Fibroblast of lung (primary cell): ENCODE data around the gene SERPINB2. TPM values are rescaled to one million over a fixed set of nuclear protein-coding genes. Genes with fewer than 3 reads are reported as not detected.

Experiments
- DNase-seq, 2 donors: peaks; one replicate each; pipeline versions ENCODE4 v3.0.0 to v3.0.0-alpha.2; 2010; ENCODE audit warnings: low read depth in 2 of 2
- H2AFZ ChIP-seq: 2 replicates; pipeline ENCODE4 v1.5.1; 2012; ENCODE audit warnings: low read length, control low read depth, inconsistent platforms
- H3K27ac ChIP-seq: 2 replicates; pipeline ENCODE4 v1.5.1; 2011; ENCODE audit warnings: low read length, control low read depth; ENCODE audit not compliant: insufficient read depth
- H3K27me3 ChIP-seq: 2 replicates; pipeline ENCODE4 v1.5.1; 2011; ENCODE audit warnings: mild to moderate bottlenecking, low read length; ENCODE audit not compliant: control insufficient read depth, insufficient read depth
- H3K36me3 ChIP-seq: 2 replicates; pipeline ENCODE4 v1.5.1; 2011; ENCODE audit warnings: low read length; ENCODE audit not compliant: control insufficient read depth, insufficient read depth
- H3K4me1 ChIP-seq: 2 replicates; pipeline ENCODE4 v1.5.1; 2011; ENCODE audit warnings: low read length; ENCODE audit not compliant: control insufficient read depth, insufficient read depth; ENCODE audit errors: extremely low read depth
- H3K4me2 ChIP-seq: 2 replicates; pipeline ENCODE4 v1.5.1; 2011; ENCODE audit warnings: low read length, control low read depth; ENCODE audit not compliant: insufficient read depth; ENCODE audit errors: extremely low read depth
- H3K4me3 ChIP-seq, 4 experiments: fragments of 200-600 bp in 1 of 4; sonication (generic) in 1 of 4; replicated peaks in 1 of 4; 2 replicates each; pipeline ENCODE4 v1.5.1; 2011 to 2016; ENCODE audit warnings: low read length in 4 of 4, low read depth in 3 of 4, mild to moderate bottlenecking in 3 of 4, control low read depth in 2 of 4, inconsistent platforms in 1 of 4, mixed read lengths in 1 of 4; ENCODE audit not compliant: insufficient read depth in 1 of 4; ENCODE audit errors: control extremely low read depth in 1 of 4
- H3K79me2 ChIP-seq: 2 replicates; pipeline ENCODE4 v1.5.1; 2012; ENCODE audit warnings: mild to moderate bottlenecking, low read length, inconsistent platforms; ENCODE audit not compliant: control insufficient read depth, insufficient read depth
- H3K9ac ChIP-seq: 2 replicates; pipeline ENCODE4 v1.5.1; 2011; ENCODE audit warnings: mild to moderate bottlenecking, low read length, control low read depth; ENCODE audit not compliant: insufficient read depth
- H3K9me3 ChIP-seq: 2 replicates; pipeline ENCODE4 v1.5.1; 2012; ENCODE audit warnings: low read depth, low read length; ENCODE audit not compliant: control insufficient read depth, insufficient read depth
- H4K20me1 ChIP-seq: 2 replicates; pipeline ENCODE4 v1.5.1; 2011; ENCODE audit warnings: low read length; ENCODE audit not compliant: control insufficient read depth, insufficient read depth; ENCODE audit errors: extremely low read depth
- CTCF ChIP-seq, 2 donors: IDR thresholded peaks in 1 of 2; conservative IDR thresholded peaks in 1 of 2; 1 replicate in 1 of 2; 2 replicates in 1 of 2; pipeline ENCODE4 v1.5.1; 2011 to 2012; ENCODE audit warnings: low read length in 2 of 2, control low read depth in 1 of 2, inconsistent platforms in 1 of 2, low read depth in 1 of 2, mild to moderate bottlenecking in 1 of 2
- EZH2 ChIP-seq: IDR thresholded peaks from 2 replicates; pipeline ENCODE4 v1.5.1; 2012; ENCODE audit warnings: low read length, control low read depth, mild to moderate bottlenecking; ENCODE audit errors: missing control alignments
- polyA plus RNA-seq, 2 donors: library from polyadenylated mRNA; depleted of rRNA in 1 of 2; stranded (reverse) in 1 of 2; unstranded in 1 of 2; fragments of >200 nt; gene quantifications; 2 replicates each; pipeline ENCODE4 v1.2.1, GENCODE V29; 2011 to 2012; ENCODE audit warnings: missing spikeins in 1 of 2
- total RNA-seq: library from RNA; depleted of rRNA; stranded (reverse); fragments of >200 nt; gene quantifications from 2 replicates; pipeline ENCODE4 v1.2.1, GENCODE V29; 2014

SERPINB2 gene
- total and polyA plus RNA-seq, 2 donors (not counting 1 experiment from before 2014, with no cell fraction given), result 12.1 to 25.0 TPM

GRCh38 chr18:63858456-63858855, 29.0 kb upstream of the SERPINB2 start:
- H3K27ac ChIP-seq, result no peak overlapping the region
- H4K20me1 ChIP-seq, result no peaks in the 10 kb centered on the region
- no peaks in the 10 kb centered on the region for H3K36me3 ChIP-seq
- no peaks in the 10 kb centered on the region for H3K27me3 ChIP-seq
- H2AFZ ChIP-seq, result no peak overlapping the region
- H3K9ac ChIP-seq, result no peak overlapping the region
- no peaks in the 10 kb centered on the region for H3K4me1 ChIP-seq
- H3K79me2 ChIP-seq, result no peaks in the 10 kb centered on the region
- H3K4me2 ChIP-seq, result no peak overlapping the region
- no peak for DNase-seq
- TF ChIP-seq EZH2, result no peak
- TF ChIP-seq CTCF (conservative IDR thresholded peaks at IDR 0.05 in 1 of 2, IDR thresholded peaks at IDR 0.05 in 1 of 2; ENCODE audit: low read depth in 1 of 2, low read length in 2 of 2), result no peak
- no peak overlapping the region for H3K4me3 ChIP-seq
- H3K9me3 ChIP-seq, result no peaks in the 10 kb centered on the region

GRCh38 chr18:63859781-63860475, 27.6 kb upstream of the SERPINB2 start:
- Histone ChIP-seq H3K4me1 (no peaks in the 10 kb centered on the region), H4K20me1 (no peaks in the 10 kb centered on the region), H2AFZ (no peak overlapping the region)

GRCh38 chr18:63860531-63860930, 27.0 kb upstream of the SERPINB2 start:
- Histone ChIP-seq H3K79me2 (no peaks in the 10 kb centered on the region), H2AFZ (no peak overlapping the region), H3K27ac (no peak overlapping the region), H3K9me3 (no peaks in the 10 kb centered on the region), H3K4me3 (no peak overlapping the region), H3K36me3 (no peaks in the 10 kb centered on the region), H4K20me1 (no peaks in the 10 kb centered on the region), H3K27me3 (no peaks in the 10 kb centered on the region), H3K4me2 (no peak overlapping the region), H3K4me1 (no peaks in the 10 kb centered on the region), H3K9ac (no peak overlapping the region)
- DNase-seq, result no peak
- no peak for TF ChIP-seq EZH2
- no peak for TF ChIP-seq CTCF (conservative IDR thresholded peaks at IDR 0.05 in 1 of 2, IDR thresholded peaks at IDR 0.05 in 1 of 2; ENCODE audit: low read depth in 1 of 2, low read length in 2 of 2)

More at GRCh38 chr18:63859781-63860475, 27.6 kb upstream of the SERPINB2 start:
- Histone ChIP-seq H3K27me3 (no peaks in the 10 kb centered on the region), H3K4me2 (no peak overlapping the region), H3K9me3 (no peaks in the 10 kb centered on the region), H3K4me3 (no peak overlapping the region), H3K9ac (no peak overlapping the region), H3K27ac (no peak overlapping the region), H3K36me3 (no peaks in the 10 kb centered on the region), H3K79me2 (no peaks in the 10 kb centered on the region)
- DNase-seq, result no peak
- no peak for TF ChIP-seq CTCF (conservative IDR thresholded peaks at IDR 0.05 in 1 of 2, IDR thresholded peaks at IDR 0.05 in 1 of 2; ENCODE audit: low read depth in 1 of 2, low read length in 2 of 2)
- TF ChIP-seq EZH2, result no peak
